ENCODE results near the gene PHF21A.

The PHF21A gene

DNA sequence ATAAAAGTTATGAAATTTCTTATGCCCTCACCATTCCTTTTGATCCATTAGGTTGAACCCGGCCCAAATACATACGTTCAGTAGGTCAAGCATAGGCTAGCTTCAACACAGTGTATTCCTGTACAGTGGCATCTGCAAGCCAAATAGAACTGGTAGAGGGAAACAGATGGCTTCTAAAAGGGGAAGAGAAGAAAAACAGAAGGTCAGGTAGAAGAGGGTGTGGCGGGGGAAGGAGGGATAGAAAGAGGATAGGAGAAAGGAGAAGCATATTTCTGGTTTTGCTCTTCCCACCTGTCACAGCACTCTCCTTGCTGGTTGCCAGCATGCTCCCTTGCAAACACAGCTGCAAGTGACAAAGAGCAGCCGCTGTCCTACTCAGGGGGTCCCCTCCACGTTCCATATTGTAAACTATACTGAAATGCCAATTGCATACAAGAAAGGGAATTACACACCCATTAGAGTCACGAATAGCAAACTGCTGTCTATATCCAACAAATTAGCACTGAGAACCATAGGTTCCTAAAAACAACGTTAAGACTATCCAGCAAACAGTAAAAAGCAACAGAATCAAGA, 71.8 kb downstream of the PHF21A start:
- TF ChIP-seq SIN3A (IDR thresholded peaks at IDR 0.05; ENCODE audit: borderline replicate concordance, insufficient read depth, low read length) (no peak), TAF1 (IDR thresholded peaks at IDR 0.05; ENCODE audit: borderline replicate concordance, insufficient read depth, low read length) (no peak), POLR2AphosphoS5 (IDR thresholded peaks at IDR 0.05; ENCODE audit: low read depth, low read length) (no peak), FOXP2 (optimal IDR thresholded peaks at IDR 0.05; ENCODE audit: borderline replicate concordance, extremely low read depth, extremely low read length, insufficient read depth) (no peak)
- TF ChIP-seq, protein P1, sequence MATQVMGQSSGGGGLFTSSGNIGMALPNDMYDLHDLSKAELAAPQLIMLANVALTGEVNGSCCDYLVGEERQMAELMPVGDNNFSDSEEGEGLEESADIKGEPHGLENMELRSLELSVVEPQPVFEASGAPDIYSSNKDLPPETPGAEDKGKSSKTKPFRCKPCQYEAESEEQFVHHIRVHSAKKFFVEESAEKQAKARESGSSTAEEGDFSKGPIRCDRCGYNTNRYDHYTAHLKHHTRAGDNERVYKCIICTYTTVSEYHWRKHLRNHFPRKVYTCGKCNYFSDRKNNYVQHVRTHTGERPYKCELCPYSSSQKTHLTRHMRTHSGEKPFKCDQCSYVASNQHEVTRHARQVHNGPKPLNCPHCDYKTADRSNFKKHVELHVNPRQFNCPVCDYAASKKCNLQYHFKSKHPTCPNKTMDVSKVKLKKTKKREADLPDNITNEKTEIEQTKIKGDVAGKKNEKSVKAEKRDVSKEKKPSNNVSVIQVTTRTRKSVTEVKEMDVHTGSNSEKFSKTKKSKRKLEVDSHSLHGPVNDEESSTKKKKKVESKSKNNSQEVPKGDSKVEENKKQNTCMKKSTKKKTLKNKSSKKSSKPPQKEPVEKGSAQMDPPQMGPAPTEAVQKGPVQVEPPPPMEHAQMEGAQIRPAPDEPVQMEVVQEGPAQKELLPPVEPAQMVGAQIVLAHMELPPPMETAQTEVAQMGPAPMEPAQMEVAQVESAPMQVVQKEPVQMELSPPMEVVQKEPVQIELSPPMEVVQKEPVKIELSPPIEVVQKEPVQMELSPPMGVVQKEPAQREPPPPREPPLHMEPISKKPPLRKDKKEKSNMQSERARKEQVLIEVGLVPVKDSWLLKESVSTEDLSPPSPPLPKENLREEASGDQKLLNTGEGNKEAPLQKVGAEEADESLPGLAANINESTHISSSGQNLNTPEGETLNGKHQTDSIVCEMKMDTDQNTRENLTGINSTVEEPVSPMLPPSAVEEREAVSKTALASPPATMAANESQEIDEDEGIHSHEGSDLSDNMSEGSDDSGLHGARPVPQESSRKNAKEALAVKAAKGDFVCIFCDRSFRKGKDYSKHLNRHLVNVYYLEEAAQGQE (IDR thresholded peaks at IDR 0.05; ENCODE audit: insufficient read depth in 1 of 2, low read depth in 2 of 2, low read length in 2 of 2) = no peak

DNA sequence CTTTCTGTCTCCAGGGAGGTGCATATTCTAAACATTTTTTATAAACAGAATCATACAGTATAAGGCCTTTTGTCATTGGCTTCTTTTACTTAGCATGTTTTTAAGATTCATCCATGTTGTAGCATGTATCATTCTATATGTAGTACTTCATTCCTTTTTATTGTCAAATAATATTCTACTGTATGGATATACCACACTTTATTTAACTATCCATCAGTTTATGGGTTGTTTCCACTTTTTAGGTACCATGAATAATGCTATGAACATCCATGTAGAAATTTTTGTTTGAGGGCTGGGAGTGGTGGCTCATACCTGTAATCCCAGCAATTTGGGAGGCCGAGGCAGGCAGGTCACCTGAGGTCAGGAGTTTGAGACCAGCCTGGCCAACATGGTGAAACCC, 73.1 kb downstream of the PHF21A start:
- TF ChIP-seq, protein P1 (IDR thresholded peaks at IDR 0.05; ENCODE audit: insufficient read depth in 1 of 2, low read depth in 2 of 2, low read length in 2 of 2) = no peak
- TF ChIP-seq TAF1 (IDR thresholded peaks at IDR 0.05; ENCODE audit: borderline replicate concordance, insufficient read depth, low read length) (no peak), SIN3A (IDR thresholded peaks at IDR 0.05; ENCODE audit: borderline replicate concordance, insufficient read depth, low read length) (no peak)

DNA sequence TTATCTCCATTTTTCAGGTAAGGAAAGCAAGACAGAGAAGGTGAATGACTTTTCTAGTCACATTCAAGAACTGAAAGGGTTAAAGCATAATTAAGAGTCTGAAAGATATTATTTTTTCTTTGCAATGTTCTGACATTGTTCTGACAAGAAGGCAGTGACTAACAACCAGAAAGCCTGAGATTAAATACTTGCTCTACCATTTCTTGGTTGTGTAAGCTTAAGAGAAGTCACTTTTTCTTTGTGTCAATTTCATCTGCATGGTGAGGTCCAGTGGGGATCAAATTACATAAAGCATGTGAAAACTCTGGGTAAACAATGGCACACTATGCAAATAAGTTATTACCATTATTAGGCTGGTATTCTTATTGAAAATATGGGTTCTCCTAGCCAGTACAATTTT, 73.7 kb downstream of the PHF21A start:
- TF ChIP-seq FOXP2 (optimal IDR thresholded peaks at IDR 0.05; ENCODE audit: borderline replicate concordance, extremely low read depth, extremely low read length, insufficient read depth) (no peak), POLR2AphosphoS5 (IDR thresholded peaks at IDR 0.05; ENCODE audit: low read depth, low read length) (no peak), SIN3A (IDR thresholded peaks at IDR 0.05; ENCODE audit: borderline replicate concordance, insufficient read depth, low read length) (no peak), TAF1 (IDR thresholded peaks at IDR 0.05; ENCODE audit: borderline replicate concordance, insufficient read depth, low read length) (no peak)
- TF ChIP-seq, protein P1 (IDR thresholded peaks at IDR 0.05; ENCODE audit: insufficient read depth in 1 of 2, low read depth in 2 of 2, low read length in 2 of 2) = no peak

DNA sequence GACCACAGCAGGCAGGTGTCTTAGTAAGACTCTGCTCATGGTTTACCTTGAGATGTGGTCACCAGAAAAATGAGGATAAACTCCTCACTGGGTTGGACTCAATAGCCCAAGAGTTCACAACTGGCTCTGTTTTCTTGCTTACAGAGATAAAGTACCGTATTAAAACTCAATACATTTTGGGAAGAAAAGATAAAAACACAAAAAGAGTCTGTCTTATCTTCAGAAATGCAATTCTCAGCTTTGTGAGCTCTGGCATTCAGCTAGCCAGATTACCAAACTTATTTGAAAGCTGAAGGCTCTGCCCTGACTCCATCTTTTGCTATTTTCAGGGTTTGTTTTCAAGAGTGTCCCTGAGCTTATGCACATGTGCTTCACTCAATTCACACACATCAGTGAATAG, 75.4 kb downstream of the PHF21A start:
- no peak for TF ChIP-seq TAF1 (IDR thresholded peaks at IDR 0.05; ENCODE audit: borderline replicate concordance, insufficient read depth, low read length)
- TF ChIP-seq SIN3A (IDR thresholded peaks at IDR 0.05; ENCODE audit: borderline replicate concordance, insufficient read depth, low read length) = no peak
- TF ChIP-seq, protein P1 (IDR thresholded peaks at IDR 0.05; ENCODE audit: insufficient read depth in 1 of 2, low read depth in 2 of 2, low read length in 2 of 2) = no peak
- no peak for TF ChIP-seq FOXP2 (optimal IDR thresholded peaks at IDR 0.05; ENCODE audit: borderline replicate concordance, extremely low read depth, extremely low read length, insufficient read depth)
- no peak for TF ChIP-seq POLR2AphosphoS5 (IDR thresholded peaks at IDR 0.05; ENCODE audit: low read depth, low read length)

DNA sequence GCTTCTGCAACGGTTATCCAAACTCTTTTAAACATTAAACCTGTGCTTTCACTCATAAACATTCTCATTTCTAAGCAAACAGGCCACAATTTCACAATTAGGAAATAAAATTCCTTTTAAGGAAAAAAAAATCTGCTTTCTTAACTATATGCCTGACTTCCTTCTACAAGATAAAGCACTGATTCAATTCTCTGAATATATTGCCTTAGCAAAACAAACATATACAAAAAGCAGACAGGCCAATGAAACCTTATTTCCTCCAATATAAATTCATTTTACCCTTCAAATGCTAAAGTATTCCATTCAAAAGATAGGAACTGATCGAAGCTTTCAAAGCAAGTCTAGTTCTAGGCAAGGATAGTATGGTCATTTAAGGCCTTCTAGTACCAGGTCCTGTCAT, 76.7 kb downstream of the PHF21A start:
- no peak for TF ChIP-seq POLR2AphosphoS5 (IDR thresholded peaks at IDR 0.05; ENCODE audit: low read depth, low read length)
- TF ChIP-seq, protein P1 (IDR thresholded peaks at IDR 0.05; ENCODE audit: insufficient read depth in 1 of 2, low read depth in 2 of 2, low read length in 2 of 2) = no peak
- TF ChIP-seq SIN3A (IDR thresholded peaks at IDR 0.05; ENCODE audit: borderline replicate concordance, insufficient read depth, low read length) = no peak
- no peak for TF ChIP-seq TAF1 (IDR thresholded peaks at IDR 0.05; ENCODE audit: borderline replicate concordance, insufficient read depth, low read length)
- TF ChIP-seq FOXP2 (optimal IDR thresholded peaks at IDR 0.05; ENCODE audit: borderline replicate concordance, extremely low read depth, extremely low read length, insufficient read depth) = no peak

Data from PFSK-1 (cell line).